Vagina (tissue), 2 donors: Measurements from ENCODE around the gene LRRC73.

Source experiments
- CTCF ChIP-seq, 3 experiments: fragments of 450-650 bp in 2 of 3; fragments of 200-600 bp in 1 of 3; sonication (generic) in 1 of 3; IDR thresholded peaks; one replicate each; pipeline ENCODE4 v1.5.1; 2017 to 2019; ENCODE audit warnings: antibody characterized with exemption in 3 of 3, mild to moderate bottlenecking in 2 of 3, moderate library complexity in 2 of 3
- POLR2A ChIP-seq, 2 donors: fragments of 450-650 bp; IDR thresholded peaks; one replicate each; pipeline ENCODE4 v1.6.1; 2017; ENCODE audit warnings: antibody characterized with exemption in 2 of 2, mild to moderate bottlenecking in 2 of 2, moderate library complexity in 2 of 2
- POLR2AphosphoS5 ChIP-seq, 2 donors: sonication (generic); formaldehyde crosslinking; IDR thresholded peaks; one replicate each; pipeline ENCODE4 v1.9.0; 2017; ENCODE audit warnings: antibody characterized with exemption in 2 of 2, mild to moderate bottlenecking in 2 of 2, low read depth in 1 of 2; ENCODE audit not compliant: insufficient read depth in 1 of 2

- no peak for TF ChIP-seq POLR2AphosphoS5 (IDR thresholded peaks at IDR 0.05; ENCODE audit: insufficient read depth in 1 of 2, low read depth in 1 of 2)
- TF ChIP-seq CTCF (IDR thresholded peaks at IDR 0.05): no peak
- no peak for TF ChIP-seq POLR2A (IDR thresholded peaks at IDR 0.05)
Measured at GRCh38 chr6:43532201-43532600, 22.1 kb upstream of the LRRC73 start.
